GM10266 (cell line): Measurements from ENCODE around the gene FOXI1.

Source experiments
- DNase-seq: peaks from one replicate; pipeline ENCODE4 v3.0.0; 2012; ENCODE audit errors: extremely low spot score
- TF ChIP-seq, protein P1 (sequence below): IDR thresholded peaks from 2 replicates; pipeline ENCODE4 v1.5.1; 2012; ENCODE audit warnings: mild to moderate bottlenecking, low read depth; ENCODE audit not compliant: control insufficient read depth, insufficient read depth; ENCODE audit errors: missing control alignments

The FOXI1 gene

DNA sequence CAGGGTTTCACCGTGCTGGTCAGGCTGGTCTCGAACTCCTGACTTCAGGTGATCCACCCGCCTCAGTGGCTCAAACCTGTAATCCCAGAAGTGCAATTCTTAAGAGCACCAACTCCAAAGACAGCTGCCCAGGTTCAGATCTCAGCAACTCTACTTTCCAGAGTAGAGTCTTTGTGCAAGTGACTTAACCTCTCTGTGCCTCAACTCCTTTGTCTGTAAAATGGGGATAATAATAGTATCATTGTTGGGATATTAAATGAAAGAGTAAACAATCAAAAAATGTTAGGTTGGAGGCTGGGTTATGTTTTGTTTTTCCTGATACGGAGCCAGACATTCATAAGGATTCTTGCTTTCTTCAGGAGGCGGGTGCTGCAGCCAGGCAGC lies 45.0 kb downstream of the FOXI1 start:
- TF ChIP-seq, protein P1, sequence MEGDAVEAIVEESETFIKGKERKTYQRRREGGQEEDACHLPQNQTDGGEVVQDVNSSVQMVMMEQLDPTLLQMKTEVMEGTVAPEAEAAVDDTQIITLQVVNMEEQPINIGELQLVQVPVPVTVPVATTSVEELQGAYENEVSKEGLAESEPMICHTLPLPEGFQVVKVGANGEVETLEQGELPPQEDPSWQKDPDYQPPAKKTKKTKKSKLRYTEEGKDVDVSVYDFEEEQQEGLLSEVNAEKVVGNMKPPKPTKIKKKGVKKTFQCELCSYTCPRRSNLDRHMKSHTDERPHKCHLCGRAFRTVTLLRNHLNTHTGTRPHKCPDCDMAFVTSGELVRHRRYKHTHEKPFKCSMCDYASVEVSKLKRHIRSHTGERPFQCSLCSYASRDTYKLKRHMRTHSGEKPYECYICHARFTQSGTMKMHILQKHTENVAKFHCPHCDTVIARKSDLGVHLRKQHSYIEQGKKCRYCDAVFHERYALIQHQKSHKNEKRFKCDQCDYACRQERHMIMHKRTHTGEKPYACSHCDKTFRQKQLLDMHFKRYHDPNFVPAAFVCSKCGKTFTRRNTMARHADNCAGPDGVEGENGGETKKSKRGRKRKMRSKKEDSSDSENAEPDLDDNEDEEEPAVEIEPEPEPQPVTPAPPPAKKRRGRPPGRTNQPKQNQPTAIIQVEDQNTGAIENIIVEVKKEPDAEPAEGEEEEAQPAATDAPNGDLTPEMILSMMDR = no peak

DNA sequence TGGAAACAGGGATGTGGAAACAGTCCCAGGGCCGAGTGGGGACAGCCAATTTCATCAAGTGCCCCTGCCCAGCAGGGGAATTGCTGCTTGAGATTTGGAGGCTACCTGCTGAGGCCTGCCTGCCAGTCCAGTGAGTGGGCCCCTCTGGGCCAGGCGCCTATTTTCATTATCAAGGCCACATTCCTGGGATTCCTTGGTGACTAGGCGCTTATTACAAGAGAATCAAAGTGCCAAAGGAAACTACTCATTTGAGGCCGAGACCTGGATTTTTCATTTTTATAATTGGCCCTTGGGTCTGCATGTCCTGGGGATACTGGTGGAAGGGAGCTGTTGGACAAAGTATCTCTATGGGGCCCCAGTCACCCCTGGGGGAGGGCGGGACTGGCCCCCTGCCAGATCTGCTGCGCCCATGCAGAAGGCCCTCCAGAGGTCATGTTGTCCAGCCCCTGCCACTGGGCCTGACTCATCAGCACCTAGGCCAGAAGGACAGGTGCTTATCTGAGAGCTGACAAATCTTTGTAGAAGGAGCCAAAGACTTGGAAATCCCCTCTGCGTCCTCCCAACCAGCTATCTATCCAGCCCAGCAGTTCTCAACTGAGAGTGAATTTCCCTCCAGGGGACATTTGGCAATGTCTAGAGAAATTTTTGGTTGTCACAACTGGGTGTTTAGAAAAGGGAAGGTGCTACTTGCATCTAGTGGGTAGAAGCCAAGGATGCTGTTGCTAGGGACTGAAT lies 45.6 kb downstream of the FOXI1 start:
- TF ChIP-seq, protein P1 = no peak
- peak; percentile 41 for DNase-seq

More for the DNA sequence above, 45.0 kb downstream of the FOXI1 start:
- no peak for DNase-seq

DNA sequence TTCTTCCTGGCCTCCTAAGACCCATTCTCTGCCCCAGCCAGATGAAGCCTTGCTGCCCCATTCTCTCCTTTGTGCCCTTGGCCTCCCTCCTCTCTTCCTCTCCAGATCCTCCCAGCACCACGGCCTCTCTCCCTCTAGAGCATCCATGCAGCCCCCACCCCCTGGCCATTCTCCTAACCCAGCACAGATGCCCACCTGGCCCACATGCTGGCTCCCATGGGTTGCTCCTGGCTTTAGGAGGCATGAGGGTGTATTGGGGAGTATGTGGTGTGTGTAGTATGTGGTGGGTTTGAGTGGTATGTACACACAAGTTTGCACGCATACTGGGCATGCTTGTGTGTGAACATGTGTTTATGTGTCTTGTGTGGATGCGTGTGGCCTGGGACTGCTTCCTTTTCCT lies 47.1 kb downstream of the FOXI1 start:
- no peak for DNase-seq
- TF ChIP-seq, protein P1 = no peak

DNA sequence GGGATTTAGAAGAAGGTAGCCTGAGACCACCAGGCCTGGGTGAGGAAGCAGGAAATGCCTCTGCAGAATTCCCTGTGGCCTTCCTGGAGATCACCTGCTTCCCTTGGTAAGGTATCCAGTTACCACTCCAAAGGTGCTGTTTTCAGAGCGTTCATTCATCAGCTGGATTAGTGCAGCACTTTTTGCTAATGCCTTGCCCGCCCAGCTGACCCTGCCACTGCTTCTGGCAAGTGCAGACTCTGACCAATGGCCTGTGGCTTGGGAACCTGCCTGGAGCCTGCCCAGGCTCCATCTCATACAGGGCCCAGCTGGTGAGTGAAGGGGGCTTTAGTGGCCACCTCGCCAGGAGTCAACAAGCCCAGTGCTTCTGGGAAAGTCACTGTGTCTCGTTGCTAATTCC lies 48.6 kb downstream of the FOXI1 start:
- TF ChIP-seq, protein P1 = no peak
- DNase-seq = no peak

DNA sequence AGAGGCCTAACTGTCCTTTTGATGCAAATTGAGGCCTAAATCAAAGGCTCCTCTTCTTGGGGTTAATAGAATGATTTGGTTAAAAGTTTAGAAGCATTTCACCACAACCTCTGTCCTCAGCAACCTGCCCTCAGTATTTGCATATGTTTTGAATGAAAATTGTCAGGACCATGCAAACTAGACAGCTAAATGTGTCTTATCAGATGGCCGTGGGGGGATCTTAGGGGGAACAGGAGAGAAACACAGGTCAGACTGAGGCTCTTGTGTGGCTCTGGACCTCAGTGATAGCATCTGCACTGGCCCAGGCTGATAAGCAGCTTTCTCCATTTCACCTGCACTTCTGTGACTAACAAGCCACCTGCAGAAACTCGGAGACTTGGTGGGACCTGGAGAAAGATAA lies 49.0 kb downstream of the FOXI1 start:
- DNase-seq = no peak
- TF ChIP-seq, protein P1 = no peak

DNA sequence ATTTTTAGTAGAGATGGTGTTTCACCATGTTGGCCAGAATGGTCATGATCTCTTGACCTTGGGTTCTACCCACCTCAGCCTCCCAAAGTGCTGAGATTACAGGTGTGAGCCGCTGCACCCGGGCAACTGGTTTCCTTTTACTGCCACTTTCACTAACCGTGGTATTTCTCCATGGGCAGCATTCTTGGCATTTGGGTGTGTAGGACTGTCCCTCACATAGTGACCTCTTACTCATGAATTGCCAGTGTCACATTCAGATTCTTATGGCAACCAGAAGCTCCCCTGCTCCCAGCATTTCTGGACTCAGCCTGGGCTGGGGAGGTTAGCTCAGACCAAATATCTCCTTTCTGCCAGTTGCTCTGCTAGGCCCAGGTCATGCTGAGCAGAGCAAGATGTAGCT lies 50.1 kb downstream of the FOXI1 start:
- TF ChIP-seq, protein P1 = no peak
- no peak for DNase-seq

DNA sequence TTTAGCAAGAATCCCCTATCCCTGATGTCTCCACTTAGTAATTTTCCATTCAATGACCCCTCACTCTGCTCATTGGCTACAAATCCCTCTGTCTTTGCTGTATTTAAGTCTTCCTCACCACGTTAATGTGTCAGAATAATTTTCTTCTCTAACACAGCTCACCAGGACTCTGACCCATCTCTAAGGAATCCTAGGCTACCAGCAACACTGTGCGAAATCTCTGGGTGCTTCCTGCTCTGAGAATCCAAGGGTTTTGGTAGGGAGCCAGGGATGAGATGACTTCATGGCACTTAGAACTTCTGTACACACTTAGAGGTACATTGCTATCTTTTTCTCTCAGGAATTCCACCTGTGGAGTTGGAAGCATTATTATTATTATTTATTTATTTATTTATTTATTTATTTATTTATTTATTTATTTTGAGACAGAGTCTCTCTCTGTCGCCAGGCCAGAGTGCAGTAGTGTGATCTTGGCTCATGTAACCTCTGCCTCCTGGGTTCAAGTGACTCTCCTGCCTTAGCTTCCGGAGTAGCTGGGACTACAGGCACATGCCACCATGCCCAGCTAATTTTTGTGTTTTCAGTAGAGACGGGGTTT lies 53.5 kb downstream of the FOXI1 start:
- TF ChIP-seq, protein P1 = no peak
- no peak for DNase-seq
